Fibroblast of lung (primary cell): ENCODE results near the gene PRXL2A.

Experiments used
- EZH2 ChIP-seq: IDR thresholded peaks from 2 replicates; pipeline ENCODE4 v1.5.1; 2012; ENCODE audit warnings: low read length, control low read depth, mild to moderate bottlenecking; ENCODE audit errors: missing control alignments
- TF ChIP-seq, protein P1 (sequence below), 2 donors: IDR thresholded peaks in 1 of 2; conservative IDR thresholded peaks in 1 of 2; 1 replicate in 1 of 2; 2 replicates in 1 of 2; pipeline ENCODE4 v1.5.1; 2011 to 2012; ENCODE audit warnings: low read length in 2 of 2, control low read depth in 1 of 2, inconsistent platforms in 1 of 2, low read depth in 1 of 2, mild to moderate bottlenecking in 1 of 2

DNA sequence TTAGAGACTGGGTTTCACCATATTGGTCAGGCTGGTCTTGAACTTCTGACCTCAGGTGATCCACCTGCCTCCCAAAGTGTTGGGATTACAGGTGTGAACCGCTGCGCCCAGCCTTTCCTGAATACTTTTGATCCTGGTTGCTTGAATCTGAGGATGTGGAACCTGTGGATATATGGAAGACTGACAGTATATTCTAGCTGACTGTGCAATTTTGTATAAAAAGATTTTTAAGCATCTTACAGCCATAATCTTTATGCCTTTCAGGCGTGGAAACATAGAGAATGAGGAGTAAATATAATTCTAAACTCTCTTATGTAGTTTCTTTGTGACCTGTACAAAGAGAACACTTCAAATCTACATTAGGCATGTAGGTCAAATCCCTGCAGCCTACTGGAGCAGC, 61.9 kb downstream of the PRXL2A start:
- TF ChIP-seq, protein P1, sequence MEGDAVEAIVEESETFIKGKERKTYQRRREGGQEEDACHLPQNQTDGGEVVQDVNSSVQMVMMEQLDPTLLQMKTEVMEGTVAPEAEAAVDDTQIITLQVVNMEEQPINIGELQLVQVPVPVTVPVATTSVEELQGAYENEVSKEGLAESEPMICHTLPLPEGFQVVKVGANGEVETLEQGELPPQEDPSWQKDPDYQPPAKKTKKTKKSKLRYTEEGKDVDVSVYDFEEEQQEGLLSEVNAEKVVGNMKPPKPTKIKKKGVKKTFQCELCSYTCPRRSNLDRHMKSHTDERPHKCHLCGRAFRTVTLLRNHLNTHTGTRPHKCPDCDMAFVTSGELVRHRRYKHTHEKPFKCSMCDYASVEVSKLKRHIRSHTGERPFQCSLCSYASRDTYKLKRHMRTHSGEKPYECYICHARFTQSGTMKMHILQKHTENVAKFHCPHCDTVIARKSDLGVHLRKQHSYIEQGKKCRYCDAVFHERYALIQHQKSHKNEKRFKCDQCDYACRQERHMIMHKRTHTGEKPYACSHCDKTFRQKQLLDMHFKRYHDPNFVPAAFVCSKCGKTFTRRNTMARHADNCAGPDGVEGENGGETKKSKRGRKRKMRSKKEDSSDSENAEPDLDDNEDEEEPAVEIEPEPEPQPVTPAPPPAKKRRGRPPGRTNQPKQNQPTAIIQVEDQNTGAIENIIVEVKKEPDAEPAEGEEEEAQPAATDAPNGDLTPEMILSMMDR (conservative IDR thresholded peaks at IDR 0.05 in 1 of 2, IDR thresholded peaks at IDR 0.05 in 1 of 2; ENCODE audit: low read depth in 1 of 2, low read length in 2 of 2): no peak
- no peak for TF ChIP-seq EZH2
